Gastroesophageal sphincter (tissue), 3 donors: ENCODE data around the gene NHERF2.

Experiments used
- CTCF ChIP-seq, 4 experiments: fragments of 200-600 bp in 2 of 4; fragments of 450-650 bp in 2 of 4; sonication (generic) in 1 of 4; IDR thresholded peaks; one replicate each; pipeline ENCODE4 v1.5.1; 2017 to 2019; ENCODE audit warnings: antibody characterized with exemption in 4 of 4, mild to moderate bottlenecking in 2 of 4, moderate library complexity in 2 of 4
- POLR2A ChIP-seq, 2 donors: fragments of 450-650 bp; IDR thresholded peaks; one replicate each; pipeline ENCODE4 v1.6.1; 2017; ENCODE audit warnings: antibody characterized with exemption in 2 of 2, mild to moderate bottlenecking in 2 of 2, moderate library complexity in 1 of 2
- POLR2AphosphoS5 ChIP-seq: sonication (generic); formaldehyde crosslinking; IDR thresholded peaks from one replicate; pipeline ENCODE4 v1.6.1; 2017; ENCODE audit warnings: antibody characterized with exemption

- no peak for TF ChIP-seq POLR2AphosphoS5
- TF ChIP-seq CTCF (IDR thresholded peaks at IDR 0.05), result no peak
- TF ChIP-seq POLR2A (IDR thresholded peaks at IDR 0.05), result no peak
These were observed 42.1 kb upstream of the NHERF2 start for GRCh38 chr16:1984347-1985225.
